ENCODE measurements around the gene C2CD2L.

C2CD2L gene

DNA sequence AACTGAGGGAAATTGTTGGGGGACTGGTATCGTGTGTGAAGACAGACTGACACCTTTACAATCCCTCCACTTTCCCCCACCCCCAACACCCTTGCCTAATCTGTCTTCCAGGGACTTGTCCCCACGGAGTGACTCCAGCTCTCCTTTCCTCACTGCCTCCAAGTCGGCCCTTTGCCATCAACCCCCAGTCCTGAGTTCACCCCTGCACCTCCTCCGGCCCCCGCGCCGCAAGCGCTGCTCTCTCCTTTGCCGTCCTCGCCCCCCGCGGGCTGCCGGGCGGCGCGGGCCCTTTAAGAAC, 41.5 kb downstream of the C2CD2L start:
- no peak for DNase-seq (ENCODE audit: low read depth)
- TF ChIP-seq CTCF (conservative IDR thresholded peaks at IDR 0.05; ENCODE audit: low read length), result no peak
- H3K4me3 ChIP-seq (ENCODE audit: low read length), result peak overlapping the region; percentile 59

- no peak for DNase-seq (ENCODE audit: low read depth)
- H3K4me3 ChIP-seq (ENCODE audit: low read length), result peak within 1 kb of the TSS; percentile 59
- no peak for TF ChIP-seq CTCF (conservative IDR thresholded peaks at IDR 0.05; ENCODE audit: low read length)
Observed at GRCh38 chr11:119149018-119149785, 42.1 kb downstream of the C2CD2L start, which contains the start of gene ABCG4. TSS of gene ABCG4 (plus strand) at chr11:119149052. CDS start at chr11:119149966, 914 bp downstream.

GRCh38 chr11:119149786-119150275, 42.7 kb downstream of the C2CD2L start:
- TF ChIP-seq CTCF (conservative IDR thresholded peaks at IDR 0.05; ENCODE audit: low read length), result no peak
- H3K4me3 ChIP-seq (ENCODE audit: low read length), result no peak overlapping the region; the same call in 1 of the 2 replicates
- no peak for DNase-seq (ENCODE audit: low read depth)

- no peak for DNase-seq (ENCODE audit: low read depth)
- H3K4me3 ChIP-seq (ENCODE audit: low read length), result no peak overlapping the region
- TF ChIP-seq CTCF (conservative IDR thresholded peaks at IDR 0.05; ENCODE audit: low read length), result no peak
Observed at GRCh38 chr11:119152043-119152442, 44.9 kb downstream of the C2CD2L start.

DNA sequence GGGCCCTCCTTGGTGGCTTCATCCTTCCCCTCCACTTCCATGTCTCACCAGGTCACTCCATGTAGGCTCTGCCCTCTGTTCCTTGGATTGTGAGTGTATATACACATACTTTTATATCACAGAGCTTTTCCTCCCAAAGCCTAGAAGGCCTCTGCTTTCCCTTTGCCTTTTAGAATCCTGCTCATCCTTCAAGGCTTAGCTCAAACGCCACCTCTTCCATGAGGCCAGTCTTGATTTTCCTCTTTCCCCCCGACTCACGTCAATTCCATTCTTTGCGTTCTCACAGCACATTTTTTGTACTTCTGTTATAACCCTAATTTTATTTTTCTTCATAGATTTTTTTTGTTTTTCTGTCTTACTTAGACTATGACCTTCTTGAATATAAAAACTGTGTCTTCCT, 45.5 kb downstream of the C2CD2L start:
- no peak for DNase-seq (ENCODE audit: low read depth)
- no peak overlapping the region for H3K4me3 ChIP-seq (ENCODE audit: low read length)
- TF ChIP-seq CTCF (conservative IDR thresholded peaks at IDR 0.05; ENCODE audit: low read length), result no peak

DNA sequence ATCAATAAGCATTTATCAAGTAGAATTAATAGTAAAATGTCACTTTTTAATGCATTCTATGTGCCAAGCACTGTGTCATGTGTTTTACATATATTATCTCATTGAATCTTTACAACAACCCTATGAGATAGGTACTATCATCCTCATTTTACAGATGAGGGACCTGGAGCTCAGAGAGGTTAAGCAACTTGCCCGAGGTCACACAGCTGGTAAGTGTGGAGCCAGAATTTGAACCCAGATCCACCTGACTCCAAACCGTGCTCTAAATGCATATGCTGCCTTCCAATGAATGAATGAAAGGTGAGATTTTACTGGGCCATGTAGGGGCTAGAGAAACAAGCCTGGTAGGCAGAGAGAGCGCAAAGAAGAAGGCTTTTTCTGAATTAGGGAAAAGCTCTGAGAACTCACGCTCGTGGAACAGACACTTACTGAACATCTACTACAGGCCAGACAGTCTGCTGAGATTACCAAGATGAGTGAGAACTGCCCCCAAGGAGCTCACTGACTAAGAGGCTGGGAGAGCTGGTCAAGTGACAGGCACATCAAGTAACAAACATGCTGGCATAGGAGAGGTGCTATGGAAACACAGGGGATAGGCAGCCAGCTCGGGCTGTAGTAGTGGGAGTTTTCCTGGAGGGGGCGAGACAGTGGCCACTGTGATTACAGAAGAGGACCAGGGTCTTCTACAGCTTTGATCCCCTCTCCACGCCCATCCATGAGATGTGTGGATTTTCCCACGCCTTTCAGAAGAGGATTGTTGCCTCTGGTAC, 46.1 kb downstream of the C2CD2L start:
- no peak for TF ChIP-seq CTCF (conservative IDR thresholded peaks at IDR 0.05; ENCODE audit: low read length)
- DNase-seq (ENCODE audit: low read depth), result no peak

DNA sequence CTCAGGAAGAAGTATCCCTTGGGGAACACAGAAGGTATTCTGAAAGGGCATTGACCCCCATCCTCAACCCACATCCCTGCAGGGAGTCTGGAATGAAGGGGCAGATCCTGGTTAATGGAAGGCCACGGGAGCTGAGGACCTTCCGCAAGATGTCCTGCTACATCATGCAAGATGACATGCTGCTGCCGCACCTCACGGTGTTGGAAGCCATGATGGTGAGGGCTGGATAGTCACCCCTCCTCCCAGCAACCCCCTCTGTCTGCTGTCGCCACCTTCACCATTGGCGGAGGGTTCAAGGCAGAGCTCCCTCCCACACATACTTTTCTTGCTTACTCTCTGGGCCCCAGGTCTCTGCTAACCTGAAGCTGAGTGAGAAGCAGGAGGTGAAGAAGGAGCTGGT, 47.0 kb downstream of the C2CD2L start:
- DNase-seq (ENCODE audit: low read depth), result no peak
- H3K4me3 ChIP-seq (ENCODE audit: low read length), result no peak overlapping the region
- TF ChIP-seq CTCF (conservative IDR thresholded peaks at IDR 0.05; ENCODE audit: low read length), result no peak

More for the DNA sequence above, 46.1 kb downstream of the C2CD2L start:
- H3K4me3 ChIP-seq (ENCODE audit: low read length), result no peak overlapping the region

Measured in AG10803 (cell line).